ENCODE measurements around the gene DAP. TPM values are rescaled to one million over a fixed set of nuclear protein-coding genes. Genes with fewer than 3 reads are reported as not detected.

DAP gene
- polyA plus RNA-seq, 1 donor, result 44.5 TPM

GRCh38 chr5:10760096-10760920 lies 726 bp downstream of the DAP start:
- peak; percentile 56 for DNase-seq

DNA sequence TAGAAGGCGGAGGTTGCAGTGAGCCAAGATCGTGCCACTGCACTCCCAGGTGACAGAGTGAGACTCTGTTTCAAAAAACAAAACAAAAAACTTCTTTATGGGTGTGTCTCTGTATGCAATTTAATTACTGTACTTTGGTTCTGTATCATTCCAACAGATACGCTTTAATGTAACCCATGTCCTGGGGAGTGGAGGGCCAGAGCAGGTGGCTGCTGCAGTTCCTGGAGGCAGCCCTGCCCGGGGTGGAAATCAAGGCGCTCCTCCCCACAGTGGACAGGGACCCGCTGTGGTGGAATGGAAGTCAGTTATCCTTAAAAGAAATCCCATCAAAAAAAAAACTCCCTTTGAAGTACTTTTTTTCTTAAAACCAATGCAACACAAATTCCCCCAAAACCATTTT lies 1.9 kb downstream of the DAP start:
- DNase-seq, result no peak

- no peak for DNase-seq
Measured at GRCh38 chr5:10757922-10758555, 3.0 kb downstream of the DAP start.

- no peak for DNase-seq
Measured at GRCh38 chr5:10757043-10757442, 4.0 kb downstream of the DAP start.

GRCh38 chr5:10756549-10756948 lies 4.5 kb downstream of the DAP start:
- no peak for DNase-seq

GRCh38 chr5:10753178-10753577 lies 7.9 kb downstream of the DAP start:
- no peak for DNase-seq

DNA sequence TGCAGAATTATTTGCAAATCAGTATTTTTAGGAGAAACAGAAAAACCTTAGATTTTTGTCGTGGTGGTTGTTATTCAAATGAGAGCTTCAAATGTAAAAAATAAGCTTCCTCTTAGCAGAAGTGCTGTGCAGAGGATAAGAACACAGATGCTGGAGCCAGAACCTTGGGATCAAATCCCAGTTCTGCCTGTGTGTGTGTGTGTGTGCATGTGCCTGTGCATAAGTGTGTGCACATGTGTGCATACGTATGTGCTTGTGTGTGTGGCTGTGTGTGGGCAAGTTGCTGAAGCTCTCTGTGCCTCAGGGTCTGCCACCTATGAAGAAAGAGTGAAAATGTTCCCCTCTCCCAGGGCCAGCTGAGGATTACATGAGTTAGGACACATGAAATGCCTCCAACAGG lies 8.6 kb downstream of the DAP start:
- no peak for DNase-seq

GRCh38 chr5:10750909-10751308 lies 10.1 kb downstream of the DAP start:
- no peak for DNase-seq

DNA sequence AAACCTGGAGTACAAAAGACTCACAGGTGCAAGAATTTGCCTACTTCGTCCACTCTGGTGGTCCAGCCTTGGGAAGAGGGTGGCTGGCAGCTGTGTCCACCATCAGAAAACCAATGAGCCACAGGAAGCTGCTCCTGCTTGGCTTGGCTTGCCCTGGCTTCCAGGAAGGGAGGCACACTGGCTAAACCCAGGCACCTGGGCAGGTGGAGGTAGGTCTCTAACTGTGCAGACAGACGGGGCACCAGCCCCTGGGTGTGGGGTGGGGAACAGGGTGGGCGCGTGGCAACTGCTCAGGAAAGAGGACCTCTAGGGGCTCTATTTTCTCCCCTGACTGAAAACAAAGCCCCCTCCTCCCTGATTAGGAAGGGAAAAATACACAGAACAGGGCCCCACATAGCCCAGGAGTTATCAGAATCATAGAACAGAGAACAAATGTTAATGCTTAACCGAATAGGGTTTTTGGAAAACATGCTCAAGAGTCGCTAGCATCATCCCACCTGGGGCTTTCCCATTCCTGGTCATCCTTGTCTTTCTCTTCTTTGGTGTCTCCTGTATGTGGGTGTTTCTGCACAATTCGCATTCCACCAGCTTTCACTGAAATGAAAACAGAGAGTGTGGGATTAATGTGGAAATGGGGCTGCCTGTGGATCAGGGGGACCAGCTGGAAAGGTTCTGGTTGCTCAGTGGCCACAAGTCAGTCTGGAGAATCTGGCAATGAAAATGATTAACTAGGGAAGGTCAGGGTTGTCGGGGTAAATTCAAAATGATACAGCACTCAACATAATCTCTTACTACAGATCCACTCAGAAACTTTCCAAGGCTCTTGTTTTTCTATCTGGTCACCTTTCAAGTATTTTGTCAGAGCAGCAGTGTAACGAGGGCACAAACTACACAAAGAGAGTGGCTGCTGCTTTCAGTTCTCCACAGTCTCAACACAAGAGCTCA lies 13.1 kb downstream of the DAP start:
- DNase-seq, result no peak

DNA sequence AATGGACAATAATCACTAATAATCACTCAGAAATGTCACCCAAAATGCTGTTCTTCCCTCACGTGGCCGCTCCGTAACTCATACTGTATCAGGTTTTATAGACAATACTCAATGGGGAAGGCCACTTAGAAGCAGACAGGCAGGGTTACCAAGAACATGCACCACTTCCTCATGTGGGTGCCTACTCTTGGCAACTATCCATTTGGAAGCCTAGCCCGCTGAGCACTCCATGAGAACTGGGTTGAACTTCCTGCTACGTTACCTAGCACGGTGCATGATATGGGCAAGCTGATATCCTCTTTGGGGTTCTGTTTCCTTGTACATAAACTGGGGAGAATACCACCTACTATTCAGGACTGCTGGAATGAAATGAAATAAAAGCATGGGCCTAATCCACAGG lies 14.3 kb downstream of the DAP start:
- no peak for DNase-seq

DNA sequence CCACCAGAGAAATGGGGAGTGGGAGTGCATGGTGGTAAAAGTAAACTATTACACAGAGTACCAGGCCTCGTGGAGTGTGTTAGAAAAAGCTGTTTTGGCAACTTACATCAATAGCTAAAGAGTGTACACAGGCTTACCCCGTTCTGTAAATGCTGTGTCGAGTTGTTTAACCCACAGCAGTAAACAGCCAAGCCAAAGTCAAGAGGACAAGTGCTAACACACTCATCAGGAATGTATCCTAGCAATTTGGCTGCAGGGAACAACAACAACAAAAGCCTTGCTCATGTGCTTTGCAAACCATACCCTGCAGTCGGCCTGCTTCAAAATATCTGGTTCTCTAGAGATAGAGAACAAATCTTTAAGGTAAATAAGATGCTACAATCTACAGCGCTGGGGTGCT lies 15.9 kb downstream of the DAP start:
- no peak for DNase-seq

DNA sequence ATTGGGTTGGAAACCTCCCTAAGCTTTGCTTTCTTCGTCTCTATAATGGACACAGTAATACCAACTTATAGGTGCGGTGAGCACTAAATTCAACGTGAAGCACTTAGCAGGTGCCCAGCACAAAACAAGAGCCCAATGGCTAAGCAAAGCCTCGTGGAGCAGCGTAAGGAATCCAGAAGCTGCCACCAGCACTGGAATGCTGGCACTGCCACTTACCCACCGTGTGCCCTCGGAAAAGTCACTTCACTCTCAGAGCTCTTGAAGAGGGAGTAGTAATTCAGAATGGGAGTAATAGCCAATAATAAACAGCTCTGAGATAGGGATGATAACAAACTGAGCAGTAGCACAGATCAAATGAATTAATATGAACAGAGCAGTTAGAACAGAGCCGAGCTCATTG lies 16.4 kb downstream of the DAP start:
- DNase-seq, result no peak

DNA sequence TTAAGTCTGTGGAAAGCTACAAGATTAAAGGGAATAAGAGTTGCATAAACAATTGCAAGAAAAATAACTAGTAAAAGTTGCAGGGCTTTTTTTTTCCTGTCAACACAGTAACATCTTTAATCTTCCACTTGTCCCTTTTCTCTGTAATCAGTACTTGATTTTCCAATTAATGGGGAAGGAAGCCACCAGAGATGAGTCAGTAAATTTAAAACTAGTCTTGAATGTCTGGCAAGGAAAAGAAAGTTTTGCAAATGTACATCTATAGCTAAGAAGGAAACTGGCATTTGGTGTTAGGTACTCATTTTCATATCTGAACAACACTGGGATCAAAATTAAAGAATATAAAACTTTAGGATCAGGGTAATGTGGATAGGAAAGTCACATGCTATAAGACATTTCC lies 17.1 kb downstream of the DAP start:
- DNase-seq, result no peak

GRCh38 chr5:10743526-10743925 lies 17.5 kb downstream of the DAP start:
- no peak for DNase-seq

DNA sequence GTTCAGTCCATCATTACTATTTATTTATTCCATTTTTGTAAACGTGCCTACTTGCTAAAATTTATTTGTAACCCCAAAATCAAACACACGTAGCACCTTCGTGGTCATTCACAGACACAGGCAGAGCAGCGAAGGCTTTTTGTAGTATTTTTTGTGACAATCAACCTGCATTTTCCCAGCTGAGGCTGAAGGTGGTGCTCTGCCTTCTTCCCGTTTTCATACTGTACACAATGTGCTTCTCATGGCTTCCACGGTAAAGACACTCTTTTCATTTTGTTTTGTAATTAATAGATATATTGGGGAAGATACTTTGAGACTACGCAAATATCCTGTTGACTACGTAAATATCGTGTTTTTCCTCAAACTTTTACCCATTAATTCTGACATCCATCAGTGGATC lies 19.4 kb downstream of the DAP start:
- no peak for DNase-seq

DNA sequence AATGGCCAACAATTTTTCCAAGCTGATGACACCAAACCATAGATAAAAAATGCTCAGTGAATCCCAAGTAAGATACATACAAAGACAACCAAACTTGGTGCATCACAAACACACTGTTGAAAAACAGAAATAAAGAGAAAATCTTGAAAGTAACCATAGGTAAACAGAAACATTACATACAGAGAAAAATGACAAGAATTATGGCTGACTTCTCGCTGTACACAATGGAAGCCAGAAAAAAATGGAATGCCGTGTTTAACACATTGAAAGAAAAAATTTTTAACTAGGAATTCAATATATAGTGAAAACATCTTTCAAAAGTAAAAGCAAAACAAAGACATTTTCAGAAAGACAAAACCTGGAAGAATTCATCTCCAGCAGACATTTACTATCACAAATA lies 20.6 kb downstream of the DAP start:
- no peak for DNase-seq

DNA sequence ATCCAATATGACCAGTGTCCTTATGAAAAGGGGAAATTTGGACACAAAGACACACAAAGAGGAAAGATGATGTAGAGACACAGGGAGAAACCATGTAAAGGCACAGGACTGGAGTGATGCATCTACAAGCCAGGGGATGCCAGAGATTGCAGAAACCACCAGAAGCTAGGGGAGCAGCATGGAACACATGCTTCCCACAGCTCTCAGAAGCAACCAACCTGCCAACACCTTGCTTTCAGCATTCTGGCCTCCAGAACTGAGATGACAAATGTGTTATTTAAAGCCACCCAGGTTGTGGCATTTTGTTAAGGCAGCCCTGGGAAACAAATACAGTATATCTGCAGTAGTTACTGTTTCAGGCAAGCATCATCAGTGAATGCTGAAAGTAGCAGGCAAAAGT lies 23.2 kb downstream of the DAP start:
- DNase-seq, result no peak

DNA sequence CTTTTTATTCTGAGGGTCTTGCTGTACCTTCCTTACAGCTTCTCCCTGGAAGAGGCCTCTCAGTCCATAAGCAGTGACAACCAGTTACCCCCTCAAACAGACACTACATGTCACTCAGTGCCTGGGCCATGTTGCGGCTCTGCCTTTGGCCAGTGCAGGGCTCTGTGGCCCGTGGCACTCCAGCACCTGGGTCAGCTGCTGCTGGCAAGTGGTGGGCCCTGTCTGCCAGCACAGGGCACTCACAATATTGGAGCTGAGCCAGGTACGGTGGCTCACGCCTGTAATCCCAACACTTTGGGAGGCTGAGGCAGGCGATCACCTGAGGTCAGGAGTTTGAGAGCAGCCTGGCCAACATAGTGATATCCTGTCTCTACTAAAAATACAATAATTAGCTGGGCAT lies 24.2 kb downstream of the DAP start:
- no peak for DNase-seq

DNA sequence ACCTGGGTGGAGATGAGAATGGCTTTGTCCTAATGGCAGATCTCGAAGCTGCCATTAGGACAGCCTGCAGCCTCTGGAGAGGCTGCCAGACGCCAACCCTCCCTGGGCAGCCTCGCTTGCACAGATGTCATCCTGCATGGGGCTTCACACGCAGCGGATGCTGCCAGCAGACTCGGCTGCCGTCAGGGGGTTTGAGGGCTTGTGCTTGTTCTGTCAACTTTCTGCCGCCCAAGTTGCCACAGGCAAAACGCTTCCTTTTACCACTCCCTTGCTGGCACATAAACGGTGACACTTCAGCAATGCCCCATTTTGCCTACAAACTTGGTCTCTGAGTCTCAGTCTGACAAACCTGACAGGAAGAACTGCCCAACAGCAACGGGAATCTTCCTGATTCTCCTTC lies 24.7 kb downstream of the DAP start:
- DNase-seq, result no peak

GRCh38 chr5:10735569-10736276 lies 25.3 kb downstream of the DAP start:
- DNase-seq, result no peak

GRCh38 chr5:10734832-10735523 lies 26.1 kb downstream of the DAP start:
- DNase-seq, result no peak

Data from hindlimb muscle (tissue), 1 donor.